Stimulated activated CD4-positive, alpha-beta T cell treated with anti-CD3 and anti-CD28 coated beads, Interleukin-4, amount 100 ng/mL, for 4 hours (primary cell): ENCODE results near the gene NECAB2.

Experiments
- DNase-seq, 2 experiments: peaks; one replicate each; pipeline ENCODE4 v3.0.0-alpha.2; 2020

NECAB2 gene

DNA sequence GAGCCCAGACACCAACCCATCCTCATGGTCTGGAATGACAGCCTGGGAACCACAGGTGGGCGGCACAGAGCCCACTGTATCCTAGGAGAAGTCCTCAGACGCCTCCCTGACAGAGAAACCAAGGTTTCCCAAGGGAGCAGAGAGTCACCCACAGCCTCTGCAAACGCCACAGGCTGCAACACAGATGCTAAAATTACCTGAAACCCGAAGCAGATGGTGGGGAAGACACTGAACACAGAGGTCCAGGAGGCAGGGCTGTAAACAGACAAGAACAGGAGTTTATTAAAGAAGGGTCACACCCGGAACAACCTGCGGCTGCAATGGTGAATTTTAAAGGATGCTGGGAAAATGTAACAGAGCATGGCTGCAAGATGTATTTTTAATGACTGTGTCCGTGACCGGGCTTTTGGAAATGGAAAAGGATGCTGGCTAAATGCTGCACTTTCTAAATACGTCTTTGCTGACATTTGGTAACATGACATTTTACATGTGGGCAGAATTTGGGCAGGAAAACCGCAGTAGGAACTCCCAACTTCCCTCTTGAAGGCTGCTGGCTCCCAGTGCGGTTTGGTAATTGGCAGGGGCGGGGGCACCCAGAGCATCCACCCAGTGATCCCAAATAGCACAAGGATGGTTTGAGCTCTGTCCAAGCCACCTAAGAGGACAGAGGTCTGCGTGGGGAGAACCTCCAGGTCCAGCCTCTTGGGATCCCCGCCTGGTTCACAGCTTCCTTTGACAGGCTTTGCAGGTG lies 61.4 kb downstream of the NECAB2 start:
- no peak for DNase-seq

DNA sequence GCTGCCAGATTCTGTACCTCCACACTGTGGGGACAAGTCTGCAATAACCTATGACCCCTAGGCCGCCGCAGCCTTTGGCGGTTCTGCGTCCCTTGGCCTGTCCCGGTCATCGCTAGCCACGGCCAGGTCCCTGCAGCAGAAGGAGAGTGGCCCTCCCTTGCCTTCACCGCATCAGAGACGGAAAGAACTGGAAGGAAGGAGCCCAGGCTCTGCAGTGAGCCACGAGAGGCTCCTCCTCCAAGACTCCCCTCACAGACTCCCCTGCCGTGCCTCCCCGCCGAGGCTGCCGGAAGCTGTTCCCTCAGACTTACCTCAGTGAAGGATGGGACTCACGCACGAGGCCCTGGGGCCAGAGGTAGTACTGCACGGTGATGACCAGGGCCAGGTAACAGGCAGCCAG lies 63.5 kb downstream of the NECAB2 start:
- DNase-seq, result no peak

- DNase-seq, result no peak
These were observed 64.6 kb downstream of the NECAB2 start for GRCh38 chr16:84032458-84033178.

DNA sequence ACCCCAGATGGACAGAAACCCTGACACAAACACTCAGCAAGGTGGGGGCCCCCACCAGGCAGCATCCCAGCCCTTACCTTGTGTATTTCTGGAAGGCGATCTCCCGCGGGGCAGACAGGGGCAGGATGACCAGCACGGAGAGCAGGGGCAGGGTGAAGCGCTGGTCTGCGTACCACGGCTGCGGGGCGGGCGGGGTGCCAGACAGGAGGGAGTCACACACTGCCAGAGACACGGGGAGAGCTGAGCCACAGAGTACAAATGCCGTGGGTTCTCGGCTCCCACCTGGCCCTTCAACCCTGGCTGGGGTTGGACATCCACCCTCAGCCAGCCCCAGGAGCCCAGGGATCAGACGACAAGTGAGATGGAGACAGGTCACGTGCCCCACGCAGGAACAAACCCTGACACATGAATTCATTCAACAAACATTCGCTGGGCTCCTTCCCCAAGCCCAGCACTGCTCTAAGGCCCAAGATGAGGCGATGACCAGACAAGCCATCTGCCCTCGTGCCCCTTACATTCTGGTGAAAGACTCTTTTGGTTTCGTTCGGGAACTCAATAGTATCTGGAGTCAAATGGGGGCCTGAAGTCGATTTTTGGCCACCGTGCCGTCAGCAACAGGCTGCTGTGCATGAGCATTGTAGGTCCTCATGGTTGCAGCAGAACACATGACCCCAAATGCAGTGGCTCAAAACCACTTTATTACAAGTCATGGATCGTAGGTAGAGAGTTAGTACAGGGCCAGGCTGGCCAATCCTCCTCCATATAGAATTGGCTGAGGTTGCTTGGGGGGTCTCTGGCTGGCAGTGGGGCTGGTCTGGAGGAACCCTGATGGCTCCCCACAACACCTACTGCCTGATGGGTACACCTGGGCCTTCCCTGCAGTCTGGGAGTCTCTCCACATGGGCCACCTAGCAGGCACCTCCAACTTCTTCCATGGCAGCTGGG lies 65.5 kb downstream of the NECAB2 start:
- DNase-seq, result no peak

- DNase-seq, result no peak
These were observed 66.5 kb downstream of the NECAB2 start for GRCh38 chr16:84034516-84034915.

- no peak for DNase-seq
These were observed 68.1 kb downstream of the NECAB2 start for GRCh38 chr16:84036131-84036530.

DNA sequence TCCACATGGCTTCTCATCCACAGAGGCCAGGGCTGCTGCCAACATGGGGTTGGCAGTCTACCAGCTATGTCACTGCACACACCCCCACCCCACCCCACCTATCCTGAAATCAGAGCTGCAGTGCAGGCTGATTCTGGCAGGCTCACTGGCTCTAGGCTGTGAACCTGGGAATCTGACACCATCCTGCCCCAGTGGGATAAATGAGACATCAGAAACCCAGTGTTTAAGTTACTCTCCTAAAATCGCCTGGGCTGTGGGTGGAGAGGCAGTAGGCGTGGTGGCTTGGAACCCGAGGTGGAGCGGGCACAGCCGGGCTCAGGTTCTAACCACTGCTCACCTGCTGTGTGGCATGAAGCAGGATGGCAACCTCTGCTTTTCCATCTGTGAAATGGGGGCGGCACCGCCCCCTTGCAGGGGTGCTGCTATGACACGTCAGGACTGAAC lies 69.0 kb downstream of the NECAB2 start:
- DNase-seq, result no peak

DNA sequence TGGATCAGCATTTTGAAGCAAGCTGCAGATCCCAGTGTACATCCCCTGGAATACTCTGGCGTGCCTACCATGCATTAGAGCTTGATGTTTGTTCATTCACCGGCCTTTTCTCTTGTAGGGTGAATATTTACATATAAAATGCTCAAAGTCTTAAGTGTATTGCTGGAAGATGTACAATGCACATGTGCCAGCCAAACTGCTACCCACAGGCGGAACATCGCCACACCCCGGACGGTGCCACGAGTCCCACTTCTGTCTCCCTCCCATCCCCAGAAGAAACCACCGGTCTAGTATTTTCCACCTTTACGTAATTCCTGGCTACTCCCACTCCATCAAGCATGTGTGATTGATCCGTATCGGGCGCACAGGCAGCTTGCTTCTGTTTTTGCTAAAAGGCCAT lies 70.4 kb downstream of the NECAB2 start:
- no peak for DNase-seq

- no peak for DNase-seq
These were observed 71.7 kb downstream of the NECAB2 start for GRCh38 chr16:84039696-84040095.

DNA sequence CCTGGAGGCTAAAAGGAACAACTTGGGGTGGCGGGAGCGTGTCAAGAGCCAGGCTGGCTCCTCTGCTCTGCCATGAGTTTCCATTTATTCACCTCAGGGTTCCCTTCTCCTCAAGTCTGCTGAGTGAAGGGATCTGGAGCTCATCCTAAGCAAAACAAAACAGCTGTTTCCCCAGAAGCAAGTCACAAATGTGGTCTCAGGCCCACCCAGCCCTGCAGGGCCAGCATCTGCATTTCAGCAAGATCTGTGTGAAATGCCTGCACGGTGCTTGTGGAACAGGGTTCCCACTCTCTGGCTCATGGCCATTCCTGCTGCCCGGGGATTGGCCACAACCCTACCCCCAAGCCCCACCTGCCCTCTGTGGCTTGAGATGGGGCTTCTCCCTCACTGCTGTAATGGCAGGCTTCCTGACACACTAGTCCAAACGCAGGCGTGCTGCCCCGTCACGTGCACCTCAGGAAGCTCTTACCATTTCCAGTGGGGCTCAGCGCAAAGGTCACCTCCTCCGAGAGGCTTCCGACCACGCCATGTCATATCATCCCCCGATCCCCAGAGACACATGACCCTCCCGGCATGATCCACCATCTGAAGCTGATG lies 72.3 kb downstream of the NECAB2 start:
- no peak for DNase-seq

GRCh38 chr16:84040823-84041820 lies 73.1 kb downstream of the NECAB2 start:
- DNase-seq, result no peak

DNA sequence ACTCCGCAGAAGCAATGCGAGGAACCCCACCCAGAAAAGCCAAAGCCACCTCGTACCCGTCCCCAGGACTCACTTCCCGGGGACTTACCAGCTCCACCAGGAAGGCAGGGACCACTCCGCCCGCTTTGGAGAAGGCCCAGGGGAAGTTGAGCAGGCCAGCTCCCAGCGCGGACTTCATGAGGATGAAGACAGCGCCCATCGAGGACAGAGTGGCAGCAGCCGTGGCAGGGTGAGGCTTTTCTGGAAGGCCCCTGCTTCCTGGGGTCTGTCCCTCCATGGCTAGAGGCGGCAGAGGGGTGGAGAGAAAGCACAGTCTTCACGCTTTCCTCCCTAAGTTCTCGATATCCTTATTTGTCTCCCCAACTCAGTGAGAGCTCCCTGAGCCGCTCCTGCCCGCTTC lies 73.8 kb downstream of the NECAB2 start:
- DNase-seq, result no peak

DNA sequence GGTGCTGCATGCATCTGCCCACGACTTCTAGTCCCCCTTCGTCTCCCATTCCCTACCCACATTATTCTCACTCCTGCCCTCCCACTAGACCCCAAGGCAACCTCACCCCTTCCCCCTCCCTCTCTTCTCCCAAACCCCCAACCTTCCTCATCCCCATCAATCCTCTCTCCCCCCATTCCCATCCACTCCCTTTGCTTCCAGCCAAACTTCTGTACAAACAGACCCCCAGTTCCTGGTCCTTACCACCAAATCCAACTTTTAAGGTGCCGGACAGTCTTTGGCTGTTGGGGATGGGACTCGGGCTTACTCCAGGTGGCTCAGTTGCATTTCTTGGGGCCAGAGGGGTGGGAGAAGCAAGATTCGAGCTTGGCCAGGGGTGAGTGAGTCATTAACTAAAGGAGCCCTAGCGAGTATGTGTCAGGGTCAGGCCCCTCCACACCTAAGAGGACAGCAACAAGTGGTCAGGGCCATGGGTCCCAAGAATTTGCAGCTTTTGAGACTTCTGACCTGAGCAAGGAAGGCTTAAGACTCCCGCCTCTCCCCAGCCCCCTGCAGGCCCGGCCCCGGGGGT lies 74.3 kb downstream of the NECAB2 start, which contains the start of gene SLC38A8:
TSS of gene SLC38A8 (minus strand) at position 488 of the 571 bp plus-strand sequence. CDS start 638 bp downstream, outside the sequence.
- DNase-seq, result no peak

GRCh38 chr16:84042879-84043485 lies 74.9 kb downstream of the NECAB2 start:
- no peak for DNase-seq

- no peak for DNase-seq
These were observed 75.6 kb downstream of the NECAB2 start for GRCh38 chr16:84043486-84044117.

DNA sequence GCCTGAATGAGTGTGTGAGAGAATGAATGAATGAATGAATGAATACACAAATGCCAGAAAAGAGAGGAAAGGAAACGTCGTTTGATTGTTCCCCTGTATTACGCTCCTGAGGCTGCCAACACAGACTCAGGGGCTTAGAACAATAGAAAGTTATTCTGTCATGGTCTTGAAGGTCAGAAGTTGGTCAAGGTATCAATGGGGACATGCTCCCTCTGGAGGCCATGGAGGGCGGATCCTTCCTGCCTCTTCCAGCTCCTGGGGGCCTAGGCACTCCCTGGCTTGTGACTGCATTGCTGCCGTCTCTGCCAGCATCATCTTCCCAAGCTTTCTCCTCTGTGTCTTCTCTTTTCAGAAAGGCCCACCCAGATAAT lies 76.1 kb downstream of the NECAB2 start:
- DNase-seq, result no peak

DNA sequence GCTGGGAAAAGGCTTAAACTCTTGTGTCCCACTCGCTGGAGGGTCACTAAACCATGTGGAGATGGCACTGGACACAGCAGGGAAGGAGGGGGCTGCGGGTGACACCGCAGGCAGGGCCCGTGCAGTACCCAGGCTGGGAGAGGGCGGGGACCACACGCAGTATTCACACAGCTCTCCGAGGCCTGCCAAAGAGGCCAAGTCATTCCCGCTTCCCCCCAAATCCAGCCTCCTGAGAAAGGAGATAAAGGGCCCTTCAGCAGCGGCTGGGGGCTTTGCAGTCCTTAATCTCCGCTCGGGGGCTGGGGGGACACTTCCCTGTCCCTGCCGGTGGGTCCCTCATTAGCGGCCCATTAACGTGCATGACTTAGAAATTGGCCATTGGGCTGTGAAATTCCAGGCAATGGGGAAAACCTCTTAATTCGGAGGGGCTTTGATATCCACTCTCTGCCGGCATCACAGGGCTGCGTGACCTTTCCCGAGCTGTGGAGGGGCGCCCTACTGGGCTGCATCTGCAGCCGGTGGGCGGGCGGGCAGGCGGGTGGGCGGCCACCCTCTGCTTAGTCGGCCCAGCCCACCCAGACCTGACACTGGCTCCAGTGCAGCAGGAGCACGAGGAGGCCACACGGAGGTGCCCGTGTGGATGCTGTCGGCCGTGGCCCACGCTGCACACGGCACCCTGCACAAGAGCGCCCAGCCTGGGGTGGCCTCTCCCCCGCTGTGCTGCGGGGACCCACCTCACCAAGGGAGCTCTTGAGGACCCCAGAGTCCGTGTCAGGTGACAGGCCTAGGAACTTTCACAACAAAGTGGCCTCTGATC lies 77.2 kb downstream of the NECAB2 start:
- no peak for DNase-seq

GRCh38 chr16:84045818-84046470 lies 77.9 kb downstream of the NECAB2 start:
- no peak for DNase-seq

- DNase-seq, result no peak
These were observed 79.2 kb downstream of the NECAB2 start for GRCh38 chr16:84047206-84047605.
